ENCODE data around the gene EXOC4. TPM values are rescaled to one million over a fixed set of nuclear protein-coding genes. Genes with fewer than 3 reads are reported as not detected.
A peak's percentile ranks its signal among the peaks of the same experiment; 100 is the strongest.

The EXOC4 gene
- total RNA-seq, 1 donor from 2014 or later, result 145 TPM

DNA sequence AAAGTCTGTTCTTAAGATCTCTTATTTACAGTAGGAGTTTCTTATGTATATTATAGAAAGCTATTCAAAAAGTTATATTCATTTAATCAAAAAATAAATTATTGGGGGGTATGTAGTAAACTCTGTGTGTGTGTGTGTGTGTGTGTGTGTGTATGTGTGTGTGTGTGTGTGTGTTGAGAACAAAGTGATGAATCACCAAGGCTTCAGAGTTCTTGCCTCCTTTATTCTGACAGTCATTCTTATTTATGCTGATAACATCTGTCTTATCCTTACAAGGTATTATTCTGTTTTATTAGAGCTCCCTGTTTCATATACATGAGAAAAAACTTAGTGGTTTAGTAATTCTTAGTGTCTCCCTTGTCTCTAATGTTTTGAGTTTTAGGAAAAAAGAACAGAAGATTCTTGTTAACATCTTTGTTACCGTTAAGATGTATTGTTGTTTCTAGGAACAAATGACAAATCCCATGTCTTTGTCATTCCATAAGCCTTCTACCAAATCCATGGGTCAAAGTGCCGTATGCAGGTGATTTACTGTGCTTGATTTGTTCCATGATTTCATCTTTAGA is 424.0 kb downstream of the EXOC4 start:
- Mint-ChIP-seq H3K36me3 (ENCODE audit: insufficient read depth) (no peaks in the 10 kb centered on the region), H3K4me3 (ENCODE audit: low read depth) (no peak overlapping the region), H3K9me3 (ENCODE audit: low read depth) (no peaks in the 10 kb centered on the region), H3K4me1 (ENCODE audit: low read depth) (peaks cover 29% of the 10 kb centered on the region), H3K27me3 (no peaks in the 10 kb centered on the region), H3K27ac (no peak overlapping the region)
- no peak for DNase-seq (ENCODE audit: low spot score, unreplicated experiment)
- no peak for TF ChIP-seq CTCF (IDR thresholded peaks at IDR 0.05; ENCODE audit: unreplicated experiment)

- no peak for DNase-seq (ENCODE audit: low spot score, unreplicated experiment)
- Mint-ChIP-seq H3K27me3 (no peaks in the 10 kb centered on the region), H3K9me3 (ENCODE audit: low read depth) (no peaks in the 10 kb centered on the region), H3K4me3 (ENCODE audit: low read depth) (no peak overlapping the region), H3K27ac (no peak overlapping the region), H3K36me3 (ENCODE audit: insufficient read depth) (no peaks in the 10 kb centered on the region), H3K4me1 (ENCODE audit: low read depth) (peaks cover 42% of the 10 kb centered on the region)
- TF ChIP-seq CTCF (IDR thresholded peaks at IDR 0.05; ENCODE audit: unreplicated experiment), result no peak
These were observed 425.4 kb downstream of the EXOC4 start for GRCh38 chr7:133678137-133678814.

DNA sequence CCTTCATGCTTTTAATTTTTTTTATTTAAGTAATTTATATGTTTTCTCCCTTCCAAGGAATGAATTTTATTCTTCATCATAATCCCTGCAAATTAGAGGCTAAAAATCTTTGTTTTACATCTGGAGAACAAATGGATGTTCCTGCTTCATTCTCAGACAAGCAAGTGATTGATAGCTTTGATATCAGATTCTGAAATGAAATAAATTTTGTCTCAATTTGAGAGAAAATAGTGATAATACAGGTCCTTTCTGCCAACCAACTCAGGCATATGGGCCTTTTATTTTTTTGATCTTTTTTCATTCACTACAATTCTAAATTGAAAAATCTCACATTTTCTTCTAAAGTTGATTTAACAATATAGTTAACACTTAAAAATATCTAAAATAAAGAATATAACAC is 427.1 kb downstream of the EXOC4 start:
- Mint-ChIP-seq H3K4me1 (ENCODE audit: low read depth) (peaks cover 49% of the 10 kb centered on the region), H3K27ac (no peak overlapping the region), H3K4me3 (ENCODE audit: low read depth) (no peak overlapping the region), H3K36me3 (ENCODE audit: insufficient read depth) (no peaks in the 10 kb centered on the region), H3K9me3 (ENCODE audit: low read depth) (no peaks in the 10 kb centered on the region), H3K27me3 (no peaks in the 10 kb centered on the region)
- no peak for TF ChIP-seq CTCF (IDR thresholded peaks at IDR 0.05; ENCODE audit: unreplicated experiment)
- DNase-seq (ENCODE audit: low spot score, unreplicated experiment), result no peak

DNA sequence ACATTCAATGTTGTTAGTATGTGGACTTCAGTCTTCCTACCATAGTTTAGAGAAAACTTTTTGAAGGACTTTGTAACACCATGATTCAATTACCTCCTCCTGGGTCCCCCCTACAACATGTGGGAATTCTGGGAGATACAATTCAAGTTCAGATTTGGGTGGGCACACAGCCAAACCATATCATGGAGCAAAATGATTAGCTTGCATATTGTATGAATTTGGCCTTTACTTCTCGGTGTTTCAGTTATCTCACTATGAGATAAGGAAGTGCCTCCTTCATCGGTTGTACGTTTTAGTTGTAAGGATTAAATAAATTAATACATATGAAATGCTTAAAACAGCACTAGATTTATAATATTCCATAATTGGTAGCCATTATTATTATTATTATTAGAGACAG is 428.7 kb downstream of the EXOC4 start:
- peaks cover 3% of the 10 kb centered on the region for H3K9me3 Mint-ChIP-seq (ENCODE audit: low read depth)
- H3K4me3 Mint-ChIP-seq (ENCODE audit: low read depth), result no peak overlapping the region
- H3K27me3 Mint-ChIP-seq, result no peaks in the 10 kb centered on the region
- no peak for TF ChIP-seq CTCF (IDR thresholded peaks at IDR 0.05; ENCODE audit: unreplicated experiment)
- H3K27ac Mint-ChIP-seq, result no peak overlapping the region
- H3K36me3 Mint-ChIP-seq (ENCODE audit: insufficient read depth), result no peaks in the 10 kb centered on the region
- H3K4me1 Mint-ChIP-seq (ENCODE audit: low read depth), result peaks cover 46% of the 10 kb centered on the region
- DNase-seq (ENCODE audit: low spot score, unreplicated experiment), result no peak

- H3K36me3 Mint-ChIP-seq (ENCODE audit: insufficient read depth), result no peaks in the 10 kb centered on the region
- no peak overlapping the region for H3K4me3 Mint-ChIP-seq (ENCODE audit: low read depth)
- H3K4me1 Mint-ChIP-seq (ENCODE audit: low read depth), result peaks cover 38% of the 10 kb centered on the region
These were observed 429.7 kb downstream of the EXOC4 start for GRCh38 chr7:133682364-133683181.

More at GRCh38 chr7:133682364-133683181, 429.7 kb downstream of the EXOC4 start:
- peak overlapping the region; percentile 89 for H3K27ac Mint-ChIP-seq
- no peaks in the 10 kb centered on the region for H3K27me3 Mint-ChIP-seq
- no peak for DNase-seq (ENCODE audit: low spot score, unreplicated experiment)
- no peak for TF ChIP-seq CTCF (IDR thresholded peaks at IDR 0.05; ENCODE audit: unreplicated experiment)
- peaks cover 4% of the 10 kb centered on the region for H3K9me3 Mint-ChIP-seq (ENCODE audit: low read depth)

Data from progenitor cell of endocrine pancreas (in vitro differentiated cells).